ENCODE results near the gene MRPL43. TPM values are rescaled to one million over a fixed set of nuclear protein-coding genes. Genes with fewer than 3 reads are reported as not detected.

The MRPL43 gene
- total and polyA plus RNA-seq, 9 of the 15 experiments (the other 6 are each of a cell fraction or from before 2014, with no cell fraction given): 15.1 to 63.7 (median 37.2) TPM

DNA sequence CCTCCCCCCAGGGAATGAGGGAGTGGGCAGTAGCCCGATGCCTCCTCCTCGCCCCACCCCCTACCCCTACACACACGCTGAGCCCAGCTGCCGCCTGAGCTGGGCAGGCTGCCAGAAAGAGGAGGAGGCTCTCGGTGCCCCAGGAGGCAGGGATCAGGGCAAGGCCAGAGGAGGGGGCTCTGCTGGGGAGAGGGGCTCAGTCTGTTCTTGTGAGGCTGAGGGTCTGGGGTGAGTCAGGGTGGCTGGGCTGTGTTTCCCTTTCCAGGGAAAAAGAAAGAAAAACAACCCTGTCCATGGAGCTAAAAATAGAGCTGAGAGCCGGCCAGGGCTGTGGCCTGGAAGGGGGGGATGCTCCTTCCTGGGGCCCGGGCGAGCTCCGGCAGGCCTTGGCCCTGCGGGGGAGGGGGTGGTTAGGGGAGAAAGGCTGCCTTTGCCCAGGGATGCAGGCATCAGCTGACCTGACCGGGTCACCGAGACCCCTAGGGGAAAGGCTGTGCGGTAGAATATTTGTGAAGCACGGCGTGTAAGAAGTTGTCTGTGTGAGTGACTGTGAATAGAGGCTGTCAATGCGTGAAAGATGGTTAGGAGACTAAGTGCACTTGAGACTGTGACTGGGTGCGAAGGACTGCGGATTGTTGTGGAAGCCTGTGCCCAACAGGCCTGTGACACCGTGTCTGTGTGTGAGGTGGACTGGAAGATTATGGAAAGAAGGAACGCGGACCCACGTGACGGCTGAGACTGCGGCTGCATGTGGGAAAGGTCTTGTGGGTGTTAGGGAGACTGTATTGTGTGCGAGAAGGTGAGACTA is 11.1 kb upstream of the MRPL43 start (continued):
- TF ChIP-seq EGR1 (conservative IDR thresholded peaks at IDR 0.05): peak; percentile 9
- TF ChIP-seq, protein P1, sequence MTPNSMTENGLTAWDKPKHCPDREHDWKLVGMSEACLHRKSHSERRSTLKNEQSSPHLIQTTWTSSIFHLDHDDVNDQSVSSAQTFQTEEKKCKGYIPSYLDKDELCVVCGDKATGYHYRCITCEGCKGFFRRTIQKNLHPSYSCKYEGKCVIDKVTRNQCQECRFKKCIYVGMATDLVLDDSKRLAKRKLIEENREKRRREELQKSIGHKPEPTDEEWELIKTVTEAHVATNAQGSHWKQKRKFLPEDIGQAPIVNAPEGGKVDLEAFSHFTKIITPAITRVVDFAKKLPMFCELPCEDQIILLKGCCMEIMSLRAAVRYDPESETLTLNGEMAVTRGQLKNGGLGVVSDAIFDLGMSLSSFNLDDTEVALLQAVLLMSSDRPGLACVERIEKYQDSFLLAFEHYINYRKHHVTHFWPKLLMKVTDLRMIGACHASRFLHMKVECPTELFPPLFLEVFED (CRISPR knock-in tag; conservative IDR thresholded peaks at IDR 0.05): peak; percentile 62; the same call in 1 of the 2 replicates
- TF ChIP-seq, protein P2, sequence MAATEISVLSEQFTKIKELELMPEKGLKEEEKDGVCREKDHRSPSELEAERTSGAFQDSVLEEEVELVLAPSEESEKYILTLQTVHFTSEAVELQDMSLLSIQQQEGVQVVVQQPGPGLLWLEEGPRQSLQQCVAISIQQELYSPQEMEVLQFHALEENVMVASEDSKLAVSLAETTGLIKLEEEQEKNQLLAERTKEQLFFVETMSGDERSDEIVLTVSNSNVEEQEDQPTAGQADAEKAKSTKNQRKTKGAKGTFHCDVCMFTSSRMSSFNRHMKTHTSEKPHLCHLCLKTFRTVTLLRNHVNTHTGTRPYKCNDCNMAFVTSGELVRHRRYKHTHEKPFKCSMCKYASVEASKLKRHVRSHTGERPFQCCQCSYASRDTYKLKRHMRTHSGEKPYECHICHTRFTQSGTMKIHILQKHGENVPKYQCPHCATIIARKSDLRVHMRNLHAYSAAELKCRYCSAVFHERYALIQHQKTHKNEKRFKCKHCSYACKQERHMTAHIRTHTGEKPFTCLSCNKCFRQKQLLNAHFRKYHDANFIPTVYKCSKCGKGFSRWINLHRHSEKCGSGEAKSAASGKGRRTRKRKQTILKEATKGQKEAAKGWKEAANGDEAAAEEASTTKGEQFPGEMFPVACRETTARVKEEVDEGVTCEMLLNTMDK (IDR thresholded peaks at IDR 0.05; ENCODE audit: borderline replicate concordance, insufficient read depth, low read depth, low read length, poor library complexity, severe bottlenecking): no peak
- no peak for TF ChIP-seq ZNF561 (CRISPR knock-in tag; conservative IDR thresholded peaks at IDR 0.05)
- TF ChIP-seq, protein P3, sequence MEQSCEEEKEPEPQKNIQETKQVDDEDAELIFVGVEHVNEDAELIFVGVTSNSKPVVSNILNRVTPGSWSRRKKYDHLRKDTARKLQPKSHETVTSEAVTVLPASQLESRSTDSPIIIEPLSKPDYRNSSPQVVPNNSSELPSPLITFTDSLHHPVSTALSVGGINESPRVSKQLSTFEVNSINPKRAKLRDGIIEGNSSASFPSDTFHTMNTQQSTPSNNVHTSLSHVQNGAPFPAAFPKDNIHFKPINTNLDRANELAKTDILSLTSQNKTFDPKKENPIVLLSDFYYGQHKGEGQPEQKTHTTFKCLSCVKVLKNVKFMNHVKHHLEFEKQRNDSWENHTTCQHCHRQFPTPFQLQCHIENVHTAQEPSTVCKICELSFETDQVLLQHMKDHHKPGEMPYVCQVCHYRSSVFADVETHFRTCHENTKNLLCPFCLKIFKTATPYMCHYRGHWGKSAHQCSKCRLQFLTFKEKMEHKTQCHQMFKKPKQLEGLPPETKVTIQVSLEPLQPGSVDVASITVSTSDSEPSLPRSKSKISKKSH (CRISPR knock-in tag; IDR thresholded peaks at IDR 0.05): no peak
- no peak for TF ChIP-seq PCBP2 (IDR thresholded peaks at IDR 0.05; ENCODE audit: low read depth, low read length, poor library complexity, severe bottlenecking)
- TF ChIP-seq EP400 (IDR thresholded peaks at IDR 0.05): no peak
- TF ChIP-seq CBX3 (IDR thresholded peaks at IDR 0.05; ENCODE audit: borderline replicate concordance in 1 of 2, low read length in 2 of 2): peak in 1 of 2 experiments; percentile 3; a peak in 1 of 3 replicates
- no peak for TF ChIP-seq NFIX (CRISPR knock-in tag; IDR thresholded peaks at IDR 0.05; ENCODE audit: low read depth)
- no peak for TF ChIP-seq PTBP1 (IDR thresholded peaks at IDR 0.05; ENCODE audit: low read depth, low read length)
- no peak for TF ChIP-seq IRF2 (CRISPR knock-in tag; IDR thresholded peaks at IDR 0.05)
- TF ChIP-seq RBM25 (IDR thresholded peaks at IDR 0.05; ENCODE audit: low read depth, low read length, severe bottlenecking): no peak
- TF ChIP-seq, protein P4, sequence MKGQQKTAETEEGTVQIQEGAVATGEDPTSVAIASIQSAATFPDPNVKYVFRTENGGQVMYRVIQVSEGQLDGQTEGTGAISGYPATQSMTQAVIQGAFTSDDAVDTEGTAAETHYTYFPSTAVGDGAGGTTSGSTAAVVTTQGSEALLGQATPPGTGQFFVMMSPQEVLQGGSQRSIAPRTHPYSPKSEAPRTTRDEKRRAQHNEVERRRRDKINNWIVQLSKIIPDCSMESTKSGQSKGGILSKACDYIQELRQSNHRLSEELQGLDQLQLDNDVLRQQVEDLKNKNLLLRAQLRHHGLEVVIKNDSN (CRISPR knock-in tag; IDR thresholded peaks at IDR 0.05): peak; percentile 81
- TF ChIP-seq NR1H2 (CRISPR knock-in tag; IDR thresholded peaks at IDR 0.05): no peak
- TF ChIP-seq RAD51 (IDR thresholded peaks at IDR 0.05; ENCODE audit: borderline replicate concordance, low read depth): peak; percentile 38; the same call in 1 of the 2 replicates
- TF ChIP-seq EWSR1 (IDR thresholded peaks at IDR 0.05; ENCODE audit: borderline replicate concordance, low read depth, partially characterized antibody): no peak
- TF ChIP-seq, protein P5, sequence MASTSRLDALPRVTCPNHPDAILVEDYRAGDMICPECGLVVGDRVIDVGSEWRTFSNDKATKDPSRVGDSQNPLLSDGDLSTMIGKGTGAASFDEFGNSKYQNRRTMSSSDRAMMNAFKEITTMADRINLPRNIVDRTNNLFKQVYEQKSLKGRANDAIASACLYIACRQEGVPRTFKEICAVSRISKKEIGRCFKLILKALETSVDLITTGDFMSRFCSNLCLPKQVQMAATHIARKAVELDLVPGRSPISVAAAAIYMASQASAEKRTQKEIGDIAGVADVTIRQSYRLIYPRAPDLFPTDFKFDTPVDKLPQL (IDR thresholded peaks at IDR 0.05; ENCODE audit: extremely low read depth, insufficient read length): no peak
- TF ChIP-seq HDAC2 (IDR thresholded peaks at IDR 0.05): 0 out of 2 replicates have a peak, but pooled peaks have one; percentile 11
- 0 out of 2 replicates have a peak, but pooled peaks have one; percentile 9 for TF ChIP-seq CBFA2T3 (IDR thresholded peaks at IDR 0.05)
- TF ChIP-seq MYNN (IDR thresholded peaks at IDR 0.05): 0 out of 2 replicates have a peak, but pooled peaks have one; percentile 66
- no peak for TF ChIP-seq MYNN (CRISPR knock-in tag; IDR thresholded peaks at IDR 0.05)
- no peak for TF ChIP-seq ZNF551 (CRISPR knock-in tag; IDR thresholded peaks at IDR 0.05)
